Kidney (tissue), 14 donors: ENCODE data around the gene ADAMTS19. TPM values are rescaled to one million over a fixed set of nuclear protein-coding genes. Genes with fewer than 3 reads are reported as not detected.
"Not testable (repeated sequence)": the region's sequence is repeated elsewhere in the genome, so short reads cannot be mapped to it uniquely, and the experiment has no call there.

Experiments
- DNase-seq, 5 donors: peaks; one replicate each; pipeline ENCODE4 v3.0.0-alpha.2; 2013 to 2020
- FAIRE-seq: peaks from 2 replicates; lab custom pipeline; 2012; peaks lifted over from hg19 to GRCh38; lab: Jason Lieb, UNC
- H3K27ac ChIP-seq, 2 donors: one replicate each; pipeline ENCODE4 v1.7.0; 2013; ENCODE audit warnings: low read depth in 2 of 2, low read length in 2 of 2, inconsistent platforms in 1 of 2
- H3K27me3 ChIP-seq: one replicate; pipeline ENCODE4 v1.7.1; 2013; ENCODE audit warnings: low read length, inconsistent platforms; ENCODE audit not compliant: control insufficient read depth, insufficient read depth
- H3K36me3 ChIP-seq, 3 donors: one replicate each; pipeline versions ENCODE4 v1.7.0 to v1.7.1; 2013; ENCODE audit warnings: low read length in 3 of 3, control low read depth in 1 of 3, inconsistent platforms in 1 of 3; ENCODE audit not compliant: insufficient read depth in 3 of 3, control insufficient read depth in 2 of 3
- H3K4me1 ChIP-seq, 3 donors: one replicate each; pipeline versions ENCODE4 v1.7.0 to v1.7.1; 2013; ENCODE audit warnings: low read length in 3 of 3, inconsistent platforms in 1 of 3, low read depth in 1 of 3; ENCODE audit not compliant: control insufficient read depth in 2 of 3, insufficient read depth in 2 of 3
- H3K4me3 ChIP-seq, 3 donors: one replicate each; pipeline versions ENCODE4 v1.7.0 to v1.8.1; 2013; ENCODE audit warnings: low read length in 3 of 3, control low read depth in 1 of 3, inconsistent platforms in 1 of 3
- H3K9ac ChIP-seq, 3 donors: one replicate each; pipeline versions ENCODE4 v1.7.0 to v1.7.1; 2013; ENCODE audit warnings: low read length in 3 of 3, control low read depth in 1 of 3, inconsistent platforms in 1 of 3
- H3K9me3 ChIP-seq, 3 donors: one replicate each; pipeline versions ENCODE4 v1.7.0 to v1.7.1; 2013; ENCODE audit warnings: low read length in 3 of 3, control low read depth in 1 of 3, inconsistent platforms in 1 of 3; ENCODE audit not compliant: control insufficient read depth in 2 of 3, insufficient read depth in 1 of 3
- intact Hi-C: fragments of 100-400 bp; cut with DNase I; formaldehyde crosslinking; loops from one replicate; pipeline ENCODE4 v1.11.1; 2022
- polyA plus RNA-seq: library from polyadenylated mRNA; stranded (reverse); fragments of 350-450 nt; fragmentation: Illumina TruSeq; extraction: RNeasy Lipid Tissue Mini Kit (QIAGEN cat#74804); gene quantifications from one replicate; pipeline ENCODE4 v1.2.3, GENCODE V29; 2014; ENCODE audit warnings: low read depth, low replicate concordance; ENCODE audit not compliant: insufficient read depth
- total RNA-seq: library from RNA; stranded (reverse); fragmentation: NEBNext Ultra II Directional; extraction: Animal tissue kit (Norgen Biotek cat#: 25700); gene quantifications from one replicate; pipeline ENCODE4 v1.2.1, GENCODE V29; 2021
- TF ChIP-seq, protein P1 (sequence below): IDR thresholded peaks from 3 replicates; pipeline ENCODE4 v1.5.1; 2012; ENCODE audit warnings: mild to moderate bottlenecking, moderate library complexity, borderline replicate concordance; ENCODE audit not compliant: insufficient read depth; ENCODE audit errors: extremely low read depth
- donor health status: control.
- donor health status: control.
- donor health status: control.
- donor health status: control.
- donor health status: control.
- donor health status: DM: yes; HTN: yes; CAD: no.
- donor health status: Normal renal cell carcinoma (clear cell type).

The ADAMTS19 gene
- total and polyA plus RNA-seq, 2 donors from 2014 or later, result 0.73 TPM; not detected in 1

DNA sequence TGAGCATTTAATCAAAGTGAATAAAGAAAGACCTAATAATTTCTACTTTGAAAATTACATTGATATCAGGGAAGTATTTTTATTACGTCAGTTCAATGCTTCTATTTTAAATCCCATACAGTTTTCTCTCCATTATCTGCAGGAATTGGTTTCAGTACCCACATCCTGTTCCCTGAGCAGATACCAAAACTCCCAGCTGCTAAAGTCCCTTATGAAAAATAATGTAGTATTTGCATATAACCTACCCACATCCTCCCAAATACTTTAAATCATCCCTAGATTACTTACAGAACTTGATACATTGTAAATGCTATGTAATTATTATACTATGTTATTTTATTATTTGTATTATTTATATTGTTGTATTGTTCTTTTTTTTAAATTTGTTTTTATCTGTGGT is 162.4 kb downstream of the ADAMTS19 start:
- H3K9ac ChIP-seq, result no peak overlapping the region
- no peak overlapping the region for H3K27ac ChIP-seq
- H3K36me3 ChIP-seq, result no peaks in the 10 kb centered on the region
- no peak overlapping the region for H3K4me3 ChIP-seq
- TF ChIP-seq, protein P1, sequence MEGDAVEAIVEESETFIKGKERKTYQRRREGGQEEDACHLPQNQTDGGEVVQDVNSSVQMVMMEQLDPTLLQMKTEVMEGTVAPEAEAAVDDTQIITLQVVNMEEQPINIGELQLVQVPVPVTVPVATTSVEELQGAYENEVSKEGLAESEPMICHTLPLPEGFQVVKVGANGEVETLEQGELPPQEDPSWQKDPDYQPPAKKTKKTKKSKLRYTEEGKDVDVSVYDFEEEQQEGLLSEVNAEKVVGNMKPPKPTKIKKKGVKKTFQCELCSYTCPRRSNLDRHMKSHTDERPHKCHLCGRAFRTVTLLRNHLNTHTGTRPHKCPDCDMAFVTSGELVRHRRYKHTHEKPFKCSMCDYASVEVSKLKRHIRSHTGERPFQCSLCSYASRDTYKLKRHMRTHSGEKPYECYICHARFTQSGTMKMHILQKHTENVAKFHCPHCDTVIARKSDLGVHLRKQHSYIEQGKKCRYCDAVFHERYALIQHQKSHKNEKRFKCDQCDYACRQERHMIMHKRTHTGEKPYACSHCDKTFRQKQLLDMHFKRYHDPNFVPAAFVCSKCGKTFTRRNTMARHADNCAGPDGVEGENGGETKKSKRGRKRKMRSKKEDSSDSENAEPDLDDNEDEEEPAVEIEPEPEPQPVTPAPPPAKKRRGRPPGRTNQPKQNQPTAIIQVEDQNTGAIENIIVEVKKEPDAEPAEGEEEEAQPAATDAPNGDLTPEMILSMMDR, result no peak
- no peaks in the 10 kb centered on the region for H3K27me3 ChIP-seq
- FAIRE-seq (no peak), DNase-seq (no peak)
- no peaks in the 10 kb centered on the region for H3K4me1 ChIP-seq
- no peaks in the 10 kb centered on the region for H3K9me3 ChIP-seq
- intact Hi-C loops, result no loop called here

DNA sequence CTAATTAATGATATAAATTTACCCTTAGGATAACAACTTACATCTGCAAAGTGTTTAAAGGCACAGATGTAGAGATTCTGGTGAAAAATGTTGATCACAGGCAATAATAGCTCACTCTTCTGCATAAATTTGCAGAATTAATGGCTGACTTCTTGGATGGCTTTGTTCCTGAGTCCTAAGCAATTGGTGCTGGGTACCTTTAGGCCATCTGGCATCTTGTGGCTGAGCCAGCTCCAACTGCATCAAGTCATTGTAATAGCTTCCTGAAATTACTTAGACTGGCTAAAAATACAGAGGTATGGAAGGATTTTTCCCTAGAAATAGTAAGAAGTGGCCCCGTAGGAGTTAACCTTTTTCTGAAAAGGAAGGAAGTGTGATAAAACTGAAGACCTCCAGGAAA is 169.5 kb downstream of the ADAMTS19 start:
- TF ChIP-seq, protein P1, result no peak
- no peak for FAIRE-seq
- intact Hi-C loops, result no loop called here

DNA sequence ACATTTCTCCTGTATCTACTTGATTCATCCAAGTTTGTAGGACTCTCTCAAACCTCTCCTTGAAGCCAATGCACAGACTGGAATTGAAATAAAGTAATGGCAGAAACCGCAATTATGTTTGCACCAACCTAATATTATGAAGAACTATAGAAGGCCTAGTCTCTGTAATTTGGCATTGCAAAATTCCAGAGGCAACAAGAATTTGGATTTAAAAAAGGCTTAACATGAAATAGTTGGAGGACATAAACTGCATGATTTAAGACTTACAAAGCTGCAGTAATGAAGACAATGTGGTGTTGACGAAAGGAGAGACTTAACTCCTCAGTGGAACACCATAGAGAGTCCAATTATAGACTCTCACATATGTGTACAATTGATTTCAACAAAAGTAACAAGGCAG is 170.0 kb downstream of the ADAMTS19 start:
- no peak overlapping the region for H3K9ac ChIP-seq
- H3K27me3 ChIP-seq, result no peaks in the 10 kb centered on the region
- no peaks in the 10 kb centered on the region for H3K4me1 ChIP-seq
- no peaks in the 10 kb centered on the region for H3K36me3 ChIP-seq
- FAIRE-seq (no peak), DNase-seq (no peak)
- no peak overlapping the region for H3K4me3 ChIP-seq
- no peaks in the 10 kb centered on the region for H3K9me3 ChIP-seq
- intact Hi-C loops, result no loop called here
- TF ChIP-seq, protein P1, result no peak
- no peak overlapping the region for H3K27ac ChIP-seq

More for the DNA sequence above, 169.5 kb downstream of the ADAMTS19 start:
- Histone ChIP-seq H3K4me3 (no peak overlapping the region), H3K4me1 (no peaks in the 10 kb centered on the region), H3K36me3 (no peaks in the 10 kb centered on the region), H3K27me3 (no peaks in the 10 kb centered on the region), H3K9ac (no peak overlapping the region), H3K9me3 (no peaks in the 10 kb centered on the region), H3K27ac (no peak overlapping the region)
- peak in 1 of 5 donors; percentile 5 for DNase-seq

DNA sequence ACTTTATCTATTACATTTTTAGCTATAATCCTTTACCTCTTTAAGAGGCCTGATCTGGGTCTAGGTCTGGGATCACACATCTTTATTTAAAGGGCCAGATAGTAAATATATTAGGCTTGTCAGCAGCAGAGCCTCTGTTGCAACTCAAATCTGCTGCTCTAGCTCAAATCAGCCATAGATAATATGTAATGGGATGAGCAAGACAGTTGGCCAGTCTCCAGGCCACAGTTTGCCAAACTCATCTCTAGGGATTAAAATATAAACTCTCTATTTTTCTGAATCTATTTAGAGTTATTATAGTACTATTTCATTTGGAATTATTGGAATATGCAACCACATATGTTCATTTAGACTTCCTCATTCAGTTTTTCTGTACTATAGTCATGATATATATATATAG is 171.9 kb downstream of the ADAMTS19 start:
- Histone ChIP-seq H3K4me1 (no peaks in the 10 kb centered on the region), H3K27me3 (no peaks in the 10 kb centered on the region), H3K4me3 (no peak overlapping the region), H3K9me3 (no peaks in the 10 kb centered on the region), H3K27ac (no peak overlapping the region), H3K36me3 (no peaks in the 10 kb centered on the region), H3K9ac (no peak overlapping the region)
- FAIRE-seq (no peak), DNase-seq (no peak)
- TF ChIP-seq, protein P1, result no peak
- intact Hi-C loops, result no loop called here

DNA sequence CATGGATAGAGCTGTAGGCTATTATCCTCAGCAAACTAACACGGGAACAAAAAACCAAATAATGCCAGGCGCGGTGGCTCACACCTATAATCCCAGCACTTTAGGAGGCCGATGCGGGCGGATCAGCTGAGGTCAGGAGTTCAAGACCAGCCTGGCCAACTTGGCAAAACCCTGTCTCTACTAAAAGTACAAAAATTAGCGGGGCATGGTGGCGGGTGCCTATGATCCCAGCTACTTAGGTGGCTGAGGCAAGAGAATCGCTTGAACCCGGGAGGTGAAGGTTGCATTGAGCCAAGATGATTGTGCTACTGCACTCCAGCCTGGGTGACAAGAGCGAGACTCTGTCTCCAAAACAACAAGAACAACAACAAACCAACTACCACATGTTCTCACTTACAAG is 177.4 kb downstream of the ADAMTS19 start:
- H3K36me3 ChIP-seq, intact Hi-C loops, FAIRE-seq, H3K4me3 ChIP-seq, H3K27ac ChIP-seq, H3K9me3 ChIP-seq, H3K27me3 ChIP-seq, H3K9ac ChIP-seq, H3K4me1 ChIP-seq: not testable (repeated sequence)
- peak in 1 of 5 donors; percentile 37 for DNase-seq
